K562 (cell line): ENCODE data around the gene SLC38A10. TPM values are rescaled to one million over a fixed set of nuclear protein-coding genes. Genes with fewer than 3 reads are reported as not detected.
A peak's percentile ranks its signal among the peaks of the same experiment; 100 is the strongest.

Experiments used
- ATAC-seq: fragments of 200-7000 bp; cut with Tn5 transposase; 3 replicates; pipeline ENCODE4 v1.9.1; 2020; ENCODE audit warnings: moderate library complexity
- BruUV-seq: library from RNA; stranded (reverse); fragments of 400-500 nt; replicated peaks from 2 replicates; lab custom pipeline; 2021; lab: Mats Ljungman, UMichigan
- CTCF ChIA-PET: fragments of 300-600 bp; formaldehyde crosslinking; extraction: SDS; loops from one replicate; lab custom pipeline; 2021; ENCODE audit warnings: low intra/inter-chr PET ratio; lab: Yijun Ruan, JAX
- POLR2A ChIA-PET: fragments of 300-600, 350-650 bp; sonication (Branson Sonifier 250); formaldehyde crosslinking; extraction: SDS; loops from one replicate; lab custom pipeline; 2021; ENCODE audit warnings: antibody characterized with exemption, inconsistent platforms; lab: Yijun Ruan, JAX
- DNase-seq, 4 experiments: peaks; one replicate each; pipeline versions ENCODE4 v3.0.0 to v3.0.0-alpha.2; 2011 to 2018; ENCODE audit warnings: low spot score in 3 of 4, mixed read lengths in 3 of 4; ENCODE audit errors: extremely low read depth in 1 of 4
- FAIRE-seq: peaks from 2 replicates; lab custom pipeline; 2011; peaks lifted over from hg19 to GRCh38; lab: Jason Lieb, UNC
- H2AFZ ChIP-seq: 2 replicates; pipeline ENCODE4 v1.6.0; 2011; ENCODE audit warnings: low read depth, low read length, control low read depth, inconsistent platforms
- H3K27ac ChIP-seq: fragments of 200-600 bp; 3 replicates; pipeline ENCODE4 v1.8.0; 2011; ENCODE audit warnings: low read depth, mild to moderate bottlenecking, control low read depth, inconsistent platforms, low read length, moderate library complexity, mixed read lengths; ENCODE audit errors: extremely low read depth
- H3K27me3 ChIP-seq, 2 experiments: fragments of 300-600 bp in 1 of 2; 2 replicates in 1 of 2; 3 replicates in 1 of 2; pipeline versions ENCODE4 v1.6.0 to v1.8.0; 2011; ENCODE audit warnings: inconsistent platforms in 2 of 2, low read length in 2 of 2, mild to moderate bottlenecking in 1 of 2, mixed read lengths in 1 of 2, moderate library complexity in 1 of 2; ENCODE audit not compliant: control insufficient read depth in 2 of 2, insufficient read depth in 2 of 2
- H3K36me3 ChIP-seq: fragments of 300-600 bp; 3 replicates; pipeline ENCODE4 v1.8.0; 2011; ENCODE audit warnings: mild to moderate bottlenecking, low read length, inconsistent platforms; ENCODE audit not compliant: control insufficient read depth, insufficient read depth
- H3K4me1 ChIP-seq, 2 experiments: fragments of 200-600 bp in 1 of 2; replicated peaks in 1 of 2; 2 replicates in 1 of 2; 3 replicates in 1 of 2; pipeline versions ENCODE4 v1.5.1 to v1.8.0; 2011; ENCODE audit warnings: inconsistent platforms in 2 of 2, low read length in 2 of 2, mild to moderate bottlenecking in 1 of 2, mixed read lengths in 1 of 2, moderate library complexity in 1 of 2; ENCODE audit not compliant: control insufficient read depth in 2 of 2, insufficient read depth in 2 of 2
- H3K4me2 ChIP-seq: 2 replicates; pipeline ENCODE4 v1.6.1; 2011; ENCODE audit warnings: low read length, control low read depth, inconsistent platforms, mixed read lengths; ENCODE audit not compliant: insufficient read depth
- H3K4me3 ChIP-seq: fragments of 200-600 bp; sonication (generic), shearing (Covaris generic); 2 replicates; pipeline ENCODE4 v1.5.1; 2016; ENCODE audit warnings: control low read depth, inconsistent platforms
- H3K79me2 ChIP-seq: fragments of 200-600 bp; 3 replicates; pipeline ENCODE4 v1.8.0; 2011; ENCODE audit warnings: low read length, inconsistent platforms; ENCODE audit not compliant: control insufficient read depth, insufficient read depth
- H3K9ac ChIP-seq, 2 experiments: 2 replicates each; pipeline versions ENCODE4 v1.6.0 to v1.6.1; 2011; ENCODE audit warnings: low read depth in 2 of 2, low read length in 2 of 2, control low read depth in 1 of 2, inconsistent platforms in 1 of 2, mild to moderate bottlenecking in 1 of 2, mixed read lengths in 1 of 2; ENCODE audit not compliant: insufficient read depth in 1 of 2
- H3K9me1 ChIP-seq: one replicate; pipeline ENCODE4 v1.6.0; 2011; ENCODE audit warnings: inconsistent platforms, mild to moderate bottlenecking, low read length, moderate library complexity; ENCODE audit not compliant: control insufficient read depth, insufficient read depth
- H3K9me3 ChIP-seq: replicated peaks from 2 replicates; pipeline ENCODE4 v1.5.1; 2011; ENCODE audit warnings: low read depth, low read length, inconsistent platforms; ENCODE audit not compliant: control insufficient read depth, insufficient read depth
- H4K20me1 ChIP-seq: replicated peaks from 2 replicates; pipeline ENCODE4 v1.6.1; 2011; ENCODE audit warnings: low read length, inconsistent platforms, mixed read lengths; ENCODE audit not compliant: control insufficient read depth, insufficient read depth
- HMGN3 ChIP-seq: IDR thresholded peaks from 2 replicates; pipeline ENCODE4 v1.6.1; 2011; ENCODE audit warnings: borderline replicate concordance, low read depth, mild to moderate bottlenecking, mixed read lengths, low read length; ENCODE audit not compliant: insufficient read length; ENCODE audit errors: extremely low read depth
- NFIC ChIP-seq: fragments of 450-650 bp; IDR thresholded peaks from 2 replicates; pipeline ENCODE4 v1.6.1; 2017; ENCODE audit warnings: mild to moderate bottlenecking, inconsistent platforms
- ZNF282 ChIP-seq: sonication (generic); formaldehyde crosslinking; IDR thresholded peaks from 2 replicates; pipeline ENCODE4 v1.8.1; 2023; ENCODE audit warnings: missing genetic modification reagents
- WGBS: fragments of 100-300 bp; shearing (Covaris generic); methylation state at CpG from one replicate; pipeline ENCODE4 v1.1.6; 2016; ENCODE audit warnings: low coverage, mixed read lengths; ENCODE audit not compliant: insufficient coverage; ENCODE audit errors: missing lambda C conversion rate; 5-methylcytosine and 5-hydroxymethylcytosine counted together
- in situ Hi-C: fragments of 300-500 bp; cut with MboI; formaldehyde crosslinking; loops from 4 replicates; pipeline ENCODE4 v1.15.0; 2018; ENCODE audit warnings: inconsistent platforms, mixed read lengths
- intact Hi-C: fragments of 100-400 bp; cut with micrococcal nuclease; formaldehyde crosslinking; loops from 2 replicates; pipeline ENCODE4 v1.14.2; 2022
- polyA plus RNA-seq, 8 experiments: library from polyadenylated mRNA; depleted of rRNA in 4 of 8; stranded (reverse) in 5 of 8; unstranded in 3 of 8; fragments of >200 nt; fragmentation: Nextera tagmentation in 2 of 8; fragmentation: Illumina TruSeq in 1 of 8; extraction: Ambion mirVana in 2 of 8; extraction: Trizol in 1 of 8; gene quantifications; 2 replicates each; pipeline versions ENCODE4 v1.2.1 to v1.2.3, GENCODE V29; 2011 to 2014; ENCODE audit warnings: inconsistent platforms in 1 of 8, missing spikeins in 1 of 8
- total RNA-seq, 7 experiments: library from RNA; depleted of rRNA in 6 of 7; stranded (reverse); fragments of >200 nt in 6 of 7; fragmentation: Illumina TruSeq in 2 of 7; extraction: Trizol in 2 of 7; gene quantifications; 2 replicates each; pipeline versions ENCODE4 v1.2.1 to v1.2.3, GENCODE V29; 2011 to 2021; ENCODE audit warnings: low replicate concordance in 1 of 7
- TF ChIP-seq, protein P1 (sequence below): sonication (generic); IDR thresholded peaks from 2 replicates; pipeline ENCODE4 v1.6.1; 2016
- TF ChIP-seq, protein P2 (sequence below): fragments of 250-450 bp; sonication (Bioruptor Pico); IDR thresholded peaks from 2 replicates; pipeline ENCODE4 v1.8.0; 2022; ENCODE audit warnings: moderate library complexity, mild to moderate bottlenecking, inconsistent platforms
- TF ChIP-seq, protein P3 (sequence below): fragments of 450-650 bp; IDR thresholded peaks from 2 replicates; pipeline ENCODE4 v1.6.1; 2018; ENCODE audit not compliant: partially characterized antibody

The SLC38A10 gene
- total and polyA plus RNA-seq, 9 of the 15 experiments (the other 6 are each of a cell fraction or from before 2014, with no cell fraction given) = 0.45 to 54.2 (median 13.8) TPM

- Histone ChIP-seq H3K4me2 (no peak overlapping the region), H3K4me3 (no peak overlapping the region), H3K36me3 (no peaks in the 10 kb centered on the region), H3K9me3 (no peaks in the 10 kb centered on the region), H2AFZ (no peak overlapping the region), H3K9me1 (no peaks in the 10 kb centered on the region), H3K79me2 (no peaks in the 10 kb centered on the region), H3K27me3 (peaks cover 6 to 15% of the 10 kb centered on the region in 2 experiments; a peak in 3 of 5 replicates), H3K27ac (no peak overlapping the region), H3K4me1 (peaks cover 11 to 72% of the 10 kb centered on the region in 2 experiments; a peak in 4 of 5 replicates), H3K9ac (peak overlapping the region in 1 of 2 experiments; percentile 68; a peak in 2 of 4 replicates), H4K20me1 (no peaks in the 10 kb centered on the region)
- BruUV-seq = no TSS peak
- FAIRE-seq (no peak), ATAC-seq (no peak), DNase-seq (no peak)
- ChIA-PET POLR2A (no interaction called here), CTCF (no interaction called here)
- in situ Hi-C loops (no loop called here), intact Hi-C loops (no loop called here)
- 64% methylated on average over 10 of the region's 14 CpGs for WGBS
- TF ChIP-seq, protein P1, sequence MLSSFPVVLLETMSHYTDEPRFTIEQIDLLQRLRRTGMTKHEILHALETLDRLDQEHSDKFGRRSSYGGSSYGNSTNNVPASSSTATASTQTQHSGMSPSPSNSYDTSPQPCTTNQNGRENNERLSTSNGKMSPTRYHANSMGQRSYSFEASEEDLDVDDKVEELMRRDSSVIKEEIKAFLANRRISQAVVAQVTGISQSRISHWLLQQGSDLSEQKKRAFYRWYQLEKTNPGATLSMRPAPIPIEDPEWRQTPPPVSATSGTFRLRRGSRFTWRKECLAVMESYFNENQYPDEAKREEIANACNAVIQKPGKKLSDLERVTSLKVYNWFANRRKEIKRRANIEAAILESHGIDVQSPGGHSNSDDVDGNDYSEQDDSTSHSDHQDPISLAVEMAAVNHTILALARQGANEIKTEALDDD = no peak
- no peak for TF ChIP-seq HMGN3
- 0 out of 2 replicates have a peak, but pooled peaks have one; percentile 14 for TF ChIP-seq NFIC
- TF ChIP-seq ZNF282 = no peak
- TF ChIP-seq, protein P2, sequence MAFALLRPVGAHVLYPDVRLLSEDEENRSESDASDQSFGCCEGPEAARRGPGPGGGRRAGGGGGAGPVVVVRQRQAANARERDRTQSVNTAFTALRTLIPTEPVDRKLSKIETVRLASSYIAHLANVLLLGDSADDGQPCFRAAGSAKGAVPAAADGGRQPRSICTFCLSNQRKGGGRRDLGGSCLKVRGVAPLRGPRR = no peak
- TF ChIP-seq, protein P3, sequence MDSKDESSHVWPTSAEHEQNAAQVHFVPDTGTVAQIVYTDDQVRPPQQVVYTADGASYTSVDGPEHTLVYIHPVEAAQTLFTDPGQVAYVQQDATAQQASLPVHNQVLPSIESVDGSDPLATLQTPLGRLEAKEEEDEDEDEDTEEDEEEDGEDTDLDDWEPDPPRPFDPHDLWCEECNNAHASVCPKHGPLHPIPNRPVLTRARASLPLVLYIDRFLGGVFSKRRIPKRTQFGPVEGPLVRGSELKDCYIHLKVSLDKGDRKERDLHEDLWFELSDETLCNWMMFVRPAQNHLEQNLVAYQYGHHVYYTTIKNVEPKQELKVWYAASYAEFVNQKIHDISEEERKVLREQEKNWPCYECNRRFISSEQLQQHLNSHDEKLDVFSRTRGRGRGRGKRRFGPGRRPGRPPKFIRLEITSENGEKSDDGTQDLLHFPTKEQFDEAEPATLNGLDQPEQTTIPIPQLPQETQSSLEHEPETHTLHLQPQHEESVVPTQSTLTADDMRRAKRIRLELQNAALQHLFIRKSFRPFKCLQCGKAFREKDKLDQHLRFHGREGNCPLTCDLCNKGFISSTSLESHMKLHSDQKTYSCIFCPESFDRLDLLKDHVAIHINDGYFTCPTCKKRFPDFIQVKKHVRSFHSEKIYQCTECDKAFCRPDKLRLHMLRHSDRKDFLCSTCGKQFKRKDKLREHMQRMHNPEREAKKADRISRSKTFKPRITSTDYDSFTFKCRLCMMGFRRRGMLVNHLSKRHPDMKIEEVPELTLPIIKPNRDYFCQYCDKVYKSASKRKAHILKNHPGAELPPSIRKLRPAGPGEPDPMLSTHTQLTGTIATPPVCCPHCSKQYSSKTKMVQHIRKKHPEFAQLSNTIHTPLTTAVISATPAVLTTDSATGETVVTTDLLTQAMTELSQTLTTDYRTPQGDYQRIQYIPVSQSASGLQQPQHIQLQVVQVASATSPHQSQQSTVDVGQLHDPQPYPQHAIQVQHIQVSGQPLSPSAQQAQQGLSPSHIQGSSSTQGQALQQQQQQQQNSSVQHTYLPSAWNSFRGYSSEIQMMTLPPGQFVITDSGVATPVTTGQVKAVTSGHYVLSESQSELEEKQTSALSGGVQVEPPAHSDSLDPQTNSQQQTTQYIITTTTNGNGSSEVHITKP = peak; percentile 46
Observed at GRCh38 chr17:81328489-81328888, 33.4 kb upstream of the SLC38A10 start.
